ENCODE measurements around the gene C5orf15. TPM values are rescaled to one million over a fixed set of nuclear protein-coding genes. Genes with fewer than 3 reads are reported as not detected.

C5orf15 gene
- total RNA-seq, 3 donors from 2014 or later (not counting 1 experiment from before 2014, with no cell fraction given) = 15.2 to 19.9 (median 18.0) TPM

- intact Hi-C loops (cut with micrococcal nuclease) = no loop called here
- H3K9me3 Mint-ChIP-seq = peaks cover 0 to 3% of the 10 kb centered on the region in 2 donors
- WGBS (ENCODE audit: insufficient coverage) = 89% methylated on average over 5 of the region's 5 CpGs
Observed at GRCh38 chr5:133931546-133931945, 36.9 kb downstream of the C5orf15 start.

DNA sequence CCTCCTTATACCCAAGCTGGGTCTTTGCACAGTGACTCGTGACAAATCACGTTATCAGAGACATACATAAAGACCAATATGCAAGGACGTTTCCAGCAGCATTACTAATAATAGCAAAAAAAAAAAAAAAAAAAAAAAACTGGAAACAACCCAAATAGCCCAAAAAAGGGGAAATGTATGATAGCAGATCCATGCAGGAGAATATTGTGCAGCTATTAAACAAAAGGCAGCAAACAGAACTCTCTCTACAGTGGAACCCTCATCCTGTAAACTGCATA, 37.7 kb downstream of the C5orf15 start:
- TF ChIP-seq CTCF (IDR thresholded peaks at IDR 0.05) = no peak
- H3K4me3 ChIP-seq (ENCODE audit: low read length) = no peak overlapping the region
- Mint-ChIP-seq H3K27ac (peak overlapping the region; percentile 80 to 93), H3K4me1 (peaks cover 14 to 18% of the 10 kb centered on the region in 2 donors), H3K36me3 (no peaks in the 10 kb centered on the region), H3K27me3 (ENCODE audit: low read depth in 2 of 2) (peaks cover 0 to 7% of the 10 kb centered on the region in 2 donors), H3K9me3 (no peaks in the 10 kb centered on the region), H3K4me3 (peak overlapping the region; percentile 83)
- intact Hi-C loops (cut with micrococcal nuclease) = no loop called here
- ATAC-seq (peak in 1 of 3 donors; percentile 3), DNase-seq (no peak)
- H3K36me3 ChIP-seq (ENCODE audit: control insufficient read depth, insufficient read depth, low read length) = no peaks in the 10 kb centered on the region
- WGBS (ENCODE audit: insufficient coverage) = no CpG with 5 or more reads among the region's 3 CpGs
- no peaks in the 10 kb centered on the region for H3K27me3 ChIP-seq (ENCODE audit: control insufficient read depth, insufficient read depth, low read length)
- no peaks in the 10 kb centered on the region for H3K9me3 ChIP-seq (ENCODE audit: control insufficient read depth, insufficient read depth, low read length)
- peak overlapping the region; percentile 75 for H3K27ac ChIP-seq (ENCODE audit: low read length)
- peaks cover 56% of the 10 kb centered on the region for H3K4me1 ChIP-seq (ENCODE audit: control insufficient read depth, insufficient read depth, low read length)

More at GRCh38 chr5:133931546-133931945, 36.9 kb downstream of the C5orf15 start:
- H3K4me1 Mint-ChIP-seq = peaks cover 14 to 18% of the 10 kb centered on the region in 2 donors
- Histone ChIP-seq H3K4me1 (ENCODE audit: control insufficient read depth, insufficient read depth, low read length) (peaks cover 60% of the 10 kb centered on the region), H3K36me3 (ENCODE audit: control insufficient read depth, insufficient read depth, low read length) (no peaks in the 10 kb centered on the region), H3K27me3 (ENCODE audit: control insufficient read depth, insufficient read depth, low read length) (no peaks in the 10 kb centered on the region), H3K27ac (ENCODE audit: low read length) (no peak overlapping the region), H3K4me3 (ENCODE audit: low read length) (no peak overlapping the region), H3K9me3 (ENCODE audit: control insufficient read depth, insufficient read depth, low read length) (no peaks in the 10 kb centered on the region)
- ATAC-seq = no peak
- no peak for DNase-seq
- no peak for TF ChIP-seq CTCF (IDR thresholded peaks at IDR 0.05)
- no peaks in the 10 kb centered on the region for H3K36me3 Mint-ChIP-seq
- H3K4me3 Mint-ChIP-seq = no peak overlapping the region
- peaks cover 0 to 7% of the 10 kb centered on the region in 2 donors for H3K27me3 Mint-ChIP-seq (ENCODE audit: low read depth in 2 of 2)
- no peak overlapping the region for H3K27ac Mint-ChIP-seq

DNA sequence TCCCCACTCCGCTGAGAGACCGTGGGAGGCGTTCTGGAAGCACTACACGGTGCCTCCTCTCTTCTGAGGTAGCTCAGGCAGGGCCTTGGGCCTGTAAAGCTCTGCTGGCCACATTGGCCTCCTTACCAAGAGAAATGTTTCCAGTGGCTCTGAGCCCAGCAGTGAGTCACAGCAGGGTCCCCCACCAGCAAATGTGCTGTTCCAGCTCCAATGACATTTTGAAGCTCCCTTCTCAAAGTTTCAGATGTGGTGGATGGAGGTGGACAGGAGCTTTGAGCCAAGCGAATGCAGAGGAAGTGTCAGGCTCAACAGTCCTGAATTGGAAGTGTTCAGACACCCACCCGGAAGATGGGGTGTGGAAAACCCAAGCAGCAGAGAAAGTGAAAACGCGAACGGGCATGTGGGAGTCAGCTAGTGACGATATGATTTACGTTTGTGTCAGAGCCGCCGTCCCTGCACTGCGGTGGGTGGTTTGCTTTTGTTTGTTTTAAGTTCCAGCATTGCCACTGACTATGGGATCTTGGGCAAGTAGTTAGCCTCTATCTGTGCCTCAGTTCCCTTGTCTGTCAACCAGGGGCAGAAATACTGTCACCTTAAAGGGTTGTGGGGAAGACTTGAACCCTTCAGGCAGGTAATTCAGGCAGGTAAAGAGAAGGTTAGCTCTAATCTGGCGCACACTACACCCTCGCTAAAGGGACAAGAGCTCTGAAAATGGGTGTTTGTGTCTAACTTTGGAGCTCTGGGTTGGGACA, 38.2 kb downstream of the C5orf15 start:
- Mint-ChIP-seq H3K27ac (peak overlapping the region; percentile 80 to 93), H3K4me3 (peak overlapping the region; percentile 83), H3K27me3 (ENCODE audit: low read depth in 2 of 2) (peaks cover 2 to 7% of the 10 kb centered on the region in 2 donors), H3K4me1 (peaks cover 14 to 18% of the 10 kb centered on the region in 2 donors), H3K9me3 (no peaks in the 10 kb centered on the region), H3K36me3 (no peaks in the 10 kb centered on the region)
- 30% methylated on average over 16 of the region's 16 CpGs for WGBS (ENCODE audit: insufficient coverage)
- no peak for TF ChIP-seq CTCF (IDR thresholded peaks at IDR 0.05)
- Histone ChIP-seq H3K27ac (ENCODE audit: low read length) (peak overlapping the region; percentile 75), H3K36me3 (ENCODE audit: control insufficient read depth, insufficient read depth, low read length) (no peaks in the 10 kb centered on the region), H3K4me3 (ENCODE audit: low read length) (peak overlapping the region; percentile 19), H3K4me1 (ENCODE audit: control insufficient read depth, insufficient read depth, low read length) (peaks cover 56% of the 10 kb centered on the region), H3K9me3 (ENCODE audit: control insufficient read depth, insufficient read depth, low read length) (no peaks in the 10 kb centered on the region), H3K27me3 (ENCODE audit: control insufficient read depth, insufficient read depth, low read length) (no peaks in the 10 kb centered on the region)
- ATAC-seq = peak; percentile 67 to 90 (median 86)
- DNase-seq = peak; percentile 30 to 74
- intact Hi-C loops (cut with micrococcal nuclease) = no loop called here

All from natural killer cell (primary cell).